H1 (cell line): ENCODE results near the gene RNF2. TPM values are rescaled to one million over a fixed set of nuclear protein-coding genes. Genes with fewer than 3 reads are reported as not detected.

Source experiments
- TEAD4 ChIP-seq: IDR thresholded peaks from 2 replicates; pipeline ENCODE4 v1.6.1; 2012; ENCODE audit warnings: low read depth, low read length, inconsistent platforms, mixed read lengths
- polyA plus RNA-seq, 7 experiments: library from polyadenylated mRNA; depleted of rRNA in 3 of 7; stranded (reverse) in 5 of 7; unstranded in 2 of 7; fragments of >200 nt in 5 of 7; fragments of 200-250 nt in 2 of 7; gene quantifications; 1 replicate in 5 of 7; 2 replicates in 1 of 7; 4 replicates in 1 of 7; pipeline versions ENCODE4 v1.2.1 to v1.2.3, GENCODE V29; 2011 to 2013; ENCODE audit warnings: missing spikeins in 2 of 7, mixed read lengths in 2 of 7
- total RNA-seq: library from RNA; stranded (reverse); fragmentation: NEBNext Ultra II Directional; extraction: Animal tissue kit (Norgen Biotek cat#: 25700); gene quantifications from 2 replicates; pipeline ENCODE4 v1.2.1, GENCODE V29; 2021

Gene RNF2
- total and polyA plus RNA-seq, 2 of the 8 experiments (the other 6 are each of a cell fraction or from before 2014, with no cell fraction given), result 28.9 to 58.9 TPM

GRCh38 chr1:185058876-185059275 is 13.5 kb downstream of the RNF2 start (continued):
- TF ChIP-seq TEAD4, result no peak
